ENCODE measurements around the gene SHQ1.

DNA sequence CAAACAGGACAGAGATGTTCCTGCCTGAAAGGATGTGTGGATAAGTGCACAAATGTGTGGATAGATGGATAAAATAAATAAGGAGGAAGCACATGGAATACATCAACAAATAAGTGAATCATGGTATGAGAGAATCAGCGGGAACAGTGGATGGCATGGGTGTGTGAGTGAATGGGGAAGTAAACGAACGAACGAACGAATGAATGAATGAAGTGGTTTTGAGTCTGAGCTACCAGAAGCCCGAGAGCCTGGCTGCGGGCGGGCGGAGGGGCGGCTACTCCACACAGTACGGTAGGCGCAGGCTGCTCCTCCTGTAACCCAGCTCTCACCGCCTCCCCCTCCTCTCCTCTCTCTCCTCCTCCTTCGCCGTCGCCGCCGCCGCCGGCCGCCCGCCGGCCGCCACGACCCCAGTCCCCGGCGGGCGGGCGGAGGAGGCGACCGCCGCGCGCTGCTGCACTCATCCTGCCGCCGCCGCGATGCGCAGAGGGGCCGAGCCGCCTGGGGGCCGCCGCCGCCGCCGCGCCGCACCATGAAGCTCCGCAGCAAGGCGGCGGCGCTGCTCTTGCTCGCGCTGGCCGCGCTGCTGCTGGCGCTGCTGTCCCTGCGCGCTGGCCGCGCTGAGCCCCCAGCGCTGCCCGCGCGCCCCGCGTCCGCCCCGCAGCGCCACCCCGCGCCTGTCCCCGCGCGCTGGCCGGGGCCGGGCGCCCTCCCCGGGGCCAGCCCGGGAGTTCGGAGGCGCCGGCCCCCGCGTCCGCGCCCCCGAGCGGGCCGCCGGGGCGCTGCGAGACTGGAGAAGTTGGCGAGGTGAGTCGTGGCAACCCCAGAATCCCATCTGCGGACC lies 39.7 kb upstream of the SHQ1 start, which contains the start of gene GXYLT2:
- no peak for TF ChIP-seq REST (IDR thresholded peaks at IDR 0.05; ENCODE audit: unreplicated experiment)
- TF ChIP-seq EZH2 (IDR thresholded peaks at IDR 0.05; ENCODE audit: low read depth, unreplicated experiment): no peak
- 0 out of 2 replicates have a peak, but pooled peaks have one; percentile 16 for TF ChIP-seq POLR2AphosphoS5 (IDR thresholded peaks at IDR 0.05; ENCODE audit: low read depth)
- TF ChIP-seq, protein P1, sequence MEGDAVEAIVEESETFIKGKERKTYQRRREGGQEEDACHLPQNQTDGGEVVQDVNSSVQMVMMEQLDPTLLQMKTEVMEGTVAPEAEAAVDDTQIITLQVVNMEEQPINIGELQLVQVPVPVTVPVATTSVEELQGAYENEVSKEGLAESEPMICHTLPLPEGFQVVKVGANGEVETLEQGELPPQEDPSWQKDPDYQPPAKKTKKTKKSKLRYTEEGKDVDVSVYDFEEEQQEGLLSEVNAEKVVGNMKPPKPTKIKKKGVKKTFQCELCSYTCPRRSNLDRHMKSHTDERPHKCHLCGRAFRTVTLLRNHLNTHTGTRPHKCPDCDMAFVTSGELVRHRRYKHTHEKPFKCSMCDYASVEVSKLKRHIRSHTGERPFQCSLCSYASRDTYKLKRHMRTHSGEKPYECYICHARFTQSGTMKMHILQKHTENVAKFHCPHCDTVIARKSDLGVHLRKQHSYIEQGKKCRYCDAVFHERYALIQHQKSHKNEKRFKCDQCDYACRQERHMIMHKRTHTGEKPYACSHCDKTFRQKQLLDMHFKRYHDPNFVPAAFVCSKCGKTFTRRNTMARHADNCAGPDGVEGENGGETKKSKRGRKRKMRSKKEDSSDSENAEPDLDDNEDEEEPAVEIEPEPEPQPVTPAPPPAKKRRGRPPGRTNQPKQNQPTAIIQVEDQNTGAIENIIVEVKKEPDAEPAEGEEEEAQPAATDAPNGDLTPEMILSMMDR (conservative IDR thresholded peaks at IDR 0.05; ENCODE audit: low read depth in 2 of 2): 0 out of 4 replicates have a peak, but pooled peaks of 1 of the 2 experiments have one; percentile 4
- no peak for TF ChIP-seq JUNB (IDR thresholded peaks at IDR 0.05; ENCODE audit: unreplicated experiment)
- no peak for TF ChIP-seq CREB1 (CRISPR knock-in tag; IDR thresholded peaks at IDR 0.05; ENCODE audit: low read depth)
- TF ChIP-seq STAT1 (IDR thresholded peaks at IDR 0.05; ENCODE audit: unreplicated experiment): no peak
